Hepatocyte (in vitro differentiated cells): ENCODE measurements around the gene PGM2. TPM values are rescaled to one million over a fixed set of nuclear protein-coding genes. Genes with fewer than 3 reads are reported as not detected.
A peak's percentile ranks its signal among the peaks of the same experiment; 100 is the strongest.
"Not testable (repeated sequence)": the region's sequence is repeated elsewhere in the genome, so short reads cannot be mapped to it uniquely, and the experiment has no call there.

Experiments
- DNase-seq: peaks from one replicate; pipeline ENCODE4 v3.0.0-alpha.2; 2016; ENCODE audit warnings: low spot score
- H2AFZ ChIP-seq: fragments of 200-600 bp; sonication (generic); 2 replicates; pipeline ENCODE4 v1.6.0; 2016; ENCODE audit warnings: antibody characterized with exemption, mild to moderate bottlenecking
- H3K27ac ChIP-seq: fragments of 200-600 bp; sonication (generic); 2 replicates; pipeline ENCODE4 v1.5.1; 2016; ENCODE audit warnings: mild to moderate bottlenecking
- H3K27me3 ChIP-seq: fragments of 200-600 bp; sonication (generic); 2 replicates; pipeline ENCODE4 v1.6.1; 2016
- H3K36me3 ChIP-seq: fragments of 200-600 bp; sonication (generic); replicated peaks from 2 replicates; pipeline ENCODE4 v1.5.1; 2016; ENCODE audit warnings: low read depth; ENCODE audit not compliant: insufficient read depth
- H3K4me1 ChIP-seq: fragments of 200-600 bp; sonication (generic); 2 replicates; pipeline ENCODE4 v1.5.1; 2016; ENCODE audit warnings: mild to moderate bottlenecking, moderate library complexity; ENCODE audit not compliant: insufficient read depth
- H3K4me2 ChIP-seq: fragments of 200-600 bp; sonication (generic); 2 replicates; pipeline ENCODE4 v1.6.0; 2016
- H3K4me3 ChIP-seq: fragments of 200-600 bp; sonication (generic); 2 replicates; pipeline ENCODE4 v1.5.1; 2016; ENCODE audit warnings: mild to moderate bottlenecking
- H3K79me2 ChIP-seq: fragments of 200-600 bp; sonication (generic); 2 replicates; pipeline ENCODE4 v1.6.0; 2017; ENCODE audit warnings: mild to moderate bottlenecking
- H3K9me2 ChIP-seq: fragments of 200-600 bp; sonication (generic); replicated peaks from 2 replicates; pipeline ENCODE4 v1.6.0; 2017; ENCODE audit warnings: mild to moderate bottlenecking; ENCODE audit not compliant: insufficient read depth
- H3K9me3 ChIP-seq: fragments of 200-600 bp; sonication (generic); 2 replicates; pipeline ENCODE4 v1.5.1; 2016; ENCODE audit warnings: low read depth, mild to moderate bottlenecking
- H4K20me1 ChIP-seq: fragments of 200-600 bp; sonication (generic); 2 replicates; pipeline ENCODE4 v1.6.0; 2016; ENCODE audit warnings: mild to moderate bottlenecking; ENCODE audit not compliant: insufficient read depth, poor library complexity, severe bottlenecking
- EZH2 ChIP-seq: fragments of 200-600 bp; sonication (generic); IDR thresholded peaks from 2 replicates; pipeline ENCODE4 v1.6.1; 2016; ENCODE audit warnings: antibody characterized with exemption, mild to moderate bottlenecking, borderline replicate concordance
- EZH2phosphoT487 ChIP-seq: fragments of 200-600 bp; sonication (generic); IDR thresholded peaks from one replicate; pipeline ENCODE4 v1.6.1; 2018; ENCODE audit warnings: antibody characterized with exemption, mild to moderate bottlenecking, low read depth, moderate library complexity; ENCODE audit not compliant: unreplicated experiment, severe bottlenecking
- WGBS: methylation state at CpG from one replicate; pipeline ENCODE4 v1.1.6; 2016; ENCODE audit warnings: low lambda C conversion rate; ENCODE audit errors: missing lambda C conversion rate; 5-methylcytosine and 5-hydroxymethylcytosine counted together
- polyA plus RNA-seq: library from polyadenylated mRNA; unstranded; fragments of >200 nt; fragmentation: Nextera tagmentation; extraction: Ambion mirVana; gene quantifications from 2 replicates; pipeline ENCODE4 v1.2.1, GENCODE V29; 2016
- total RNA-seq: library from RNA; depleted of rRNA; stranded (reverse); fragments of >200 nt; gene quantifications from 2 replicates; pipeline ENCODE4 v1.2.3, GENCODE V29; 2014
- TF ChIP-seq, protein P1 (sequence below): fragments of 200-600 bp; sonication (generic); IDR thresholded peaks from 2 replicates; pipeline ENCODE4 v1.5.1; 2016; ENCODE audit warnings: antibody characterized with exemption, mild to moderate bottlenecking; ENCODE audit not compliant: poor library complexity

The PGM2 gene
- total and polyA plus RNA-seq, 2 experiments from 2014 or later = 11.2 to 28.2 TPM

DNA sequence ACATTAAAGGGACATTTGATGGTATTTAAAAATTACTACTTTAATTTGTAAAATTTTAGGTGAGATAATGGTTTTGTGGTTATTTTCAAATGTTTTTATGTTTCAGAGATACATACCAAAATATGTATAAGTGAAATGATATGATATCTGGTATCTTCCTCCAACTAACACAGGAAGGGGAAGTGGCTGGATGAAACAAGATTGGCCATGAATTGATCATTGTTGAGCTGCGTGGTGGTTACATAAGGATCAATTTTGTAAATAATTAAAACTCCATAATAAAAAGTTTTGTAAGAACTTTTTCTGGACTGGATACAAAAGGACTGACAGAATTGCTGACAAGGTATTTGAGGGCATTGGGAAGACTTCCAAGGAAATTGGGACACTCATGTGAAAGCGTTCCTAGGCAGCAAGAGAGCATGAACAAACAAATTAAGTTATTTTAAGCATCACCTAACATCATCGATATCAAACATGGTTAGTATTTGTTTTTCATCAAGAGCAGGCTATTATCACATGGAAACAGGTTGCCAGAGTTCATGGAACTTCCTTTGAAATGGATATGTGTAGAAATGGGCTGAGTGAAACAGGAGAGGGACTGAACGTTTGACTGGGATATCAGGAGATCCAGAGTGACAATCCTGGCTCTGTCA, 4.4 kb upstream of the PGM2 start:
- Histone ChIP-seq H3K79me2 (no peaks in the 10 kb centered on the region), H4K20me1 (no peaks in the 10 kb centered on the region), H3K9me3 (no peaks in the 10 kb centered on the region), H3K27ac (no peak overlapping the region), H3K4me1 (no peaks in the 10 kb centered on the region), H3K4me2 (no peak overlapping the region), H3K4me3 (no peak overlapping the region), H2AFZ (no peak overlapping the region), H3K27me3 (no peaks in the 10 kb centered on the region), H3K9me2 (no peaks in the 10 kb centered on the region), H3K36me3 (no peaks in the 10 kb centered on the region)
- 67% methylated on average over 4 of the region's 4 CpGs for WGBS
- no peak for TF ChIP-seq EZH2
- TF ChIP-seq, protein P1, sequence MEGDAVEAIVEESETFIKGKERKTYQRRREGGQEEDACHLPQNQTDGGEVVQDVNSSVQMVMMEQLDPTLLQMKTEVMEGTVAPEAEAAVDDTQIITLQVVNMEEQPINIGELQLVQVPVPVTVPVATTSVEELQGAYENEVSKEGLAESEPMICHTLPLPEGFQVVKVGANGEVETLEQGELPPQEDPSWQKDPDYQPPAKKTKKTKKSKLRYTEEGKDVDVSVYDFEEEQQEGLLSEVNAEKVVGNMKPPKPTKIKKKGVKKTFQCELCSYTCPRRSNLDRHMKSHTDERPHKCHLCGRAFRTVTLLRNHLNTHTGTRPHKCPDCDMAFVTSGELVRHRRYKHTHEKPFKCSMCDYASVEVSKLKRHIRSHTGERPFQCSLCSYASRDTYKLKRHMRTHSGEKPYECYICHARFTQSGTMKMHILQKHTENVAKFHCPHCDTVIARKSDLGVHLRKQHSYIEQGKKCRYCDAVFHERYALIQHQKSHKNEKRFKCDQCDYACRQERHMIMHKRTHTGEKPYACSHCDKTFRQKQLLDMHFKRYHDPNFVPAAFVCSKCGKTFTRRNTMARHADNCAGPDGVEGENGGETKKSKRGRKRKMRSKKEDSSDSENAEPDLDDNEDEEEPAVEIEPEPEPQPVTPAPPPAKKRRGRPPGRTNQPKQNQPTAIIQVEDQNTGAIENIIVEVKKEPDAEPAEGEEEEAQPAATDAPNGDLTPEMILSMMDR = no peak
- TF ChIP-seq EZH2phosphoT487 = no peak
- no peak for DNase-seq

DNA sequence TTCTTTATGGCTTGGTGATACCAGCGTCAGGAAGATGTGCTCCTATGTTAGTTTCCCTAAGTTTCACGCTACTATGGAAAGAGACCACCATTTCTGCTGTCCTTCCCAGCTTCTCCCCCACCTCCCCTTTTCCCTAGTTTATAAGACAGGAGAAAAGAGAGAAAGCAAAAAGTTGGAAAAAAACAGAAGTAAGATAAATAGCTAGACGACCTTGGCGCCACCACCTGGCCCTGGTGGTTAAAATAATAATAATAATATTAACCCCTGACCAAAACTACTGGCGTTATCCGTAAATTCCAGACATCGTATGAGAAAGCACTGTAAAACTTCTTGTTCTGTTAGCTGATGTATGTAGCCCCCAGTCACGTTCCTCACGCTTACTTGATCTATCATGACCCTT, 985 bp upstream of the PGM2 start:
- TF ChIP-seq, protein P1 = peak; percentile 29
- H3K4me3 ChIP-seq = peak overlapping the region; percentile 87
- not testable (repeated sequence) for H3K27me3 ChIP-seq, H3K36me3 ChIP-seq, DNase-seq, H3K9me2 ChIP-seq, H4K20me1 ChIP-seq, H3K9me3 ChIP-seq
- 10% methylated on average over 9 of the region's 9 CpGs for WGBS
- H3K4me2 ChIP-seq = peak overlapping the region; percentile 93
- H2AFZ ChIP-seq = peak overlapping the region; percentile 90
- peaks cover 14% of the 10 kb centered on the region for H3K4me1 ChIP-seq
- H3K27ac ChIP-seq = peak overlapping the region; percentile 87
- H3K79me2 ChIP-seq = peaks cover 21% of the 10 kb centered on the region

DNA sequence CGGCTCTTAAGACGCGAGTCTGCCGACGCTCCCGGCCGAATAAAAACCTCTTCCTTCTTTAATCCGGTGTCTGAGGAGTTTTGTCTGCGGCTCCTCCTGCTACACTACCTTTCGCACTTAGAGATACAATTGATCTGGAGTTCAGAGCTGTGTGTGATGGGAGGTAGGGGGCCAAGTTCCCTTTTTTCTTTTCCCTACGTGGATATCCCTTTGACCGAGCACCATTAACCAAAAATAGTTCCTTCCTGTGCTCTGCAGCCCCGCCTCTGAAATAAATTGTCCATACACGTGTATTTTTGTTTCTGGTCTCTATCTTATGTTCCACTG, 555 bp upstream of the PGM2 start:
- 2% methylated on average over 14 of the region's 14 CpGs for WGBS
- Histone ChIP-seq H3K79me2 (peaks cover 21% of the 10 kb centered on the region), H3K36me3 (no peaks in the 10 kb centered on the region), H3K9me3 (no peaks in the 10 kb centered on the region), H2AFZ (peak overlapping the region; percentile 90), H3K4me3 (peak overlapping the region; percentile 87), H3K4me1 (peaks cover 14% of the 10 kb centered on the region), H3K27ac (peak overlapping the region; percentile 87), H3K27me3 (no peaks in the 10 kb centered on the region), H3K4me2 (peak overlapping the region; percentile 93), H3K9me2 (no peaks in the 10 kb centered on the region), H4K20me1 (no peaks in the 10 kb centered on the region)
- no peak for DNase-seq
- no peak for TF ChIP-seq EZH2phosphoT487
- TF ChIP-seq, protein P1 = no peak
- no peak for TF ChIP-seq EZH2
